Bronchial epithelial cell (primary cell): ENCODE measurements around the gene STX5. TPM values are rescaled to one million over a fixed set of nuclear protein-coding genes. Genes with fewer than 3 reads are reported as not detected.

Experiments used
- total RNA-seq: library from RNA; depleted of rRNA; stranded (reverse); fragments of >200 nt; gene quantifications from 2 replicates; pipeline ENCODE4 v1.2.1, GENCODE V29; 2014

Gene STX5
- total RNA-seq, 1 donor from 2014 or later = 31.3 TPM

Other genes starting within 250 kb of the STX5 start
- 7.0 and 9.5 TPM in 2 replicates for gene TUT1, start 240.5 kb downstream of the STX5 start, total RNA-seq
- 150 and 162 TPM in 2 replicates for gene MTA2, start 230.2 kb downstream of the STX5 start, total RNA-seq
- gene EML3, start 219.3 kb downstream of the STX5 start, total RNA-seq = 10.0 and 11.1 TPM in 2 replicates
- 2.6 and 2.8 TPM in 2 replicates for gene ROM1, start 218.8 kb downstream of the STX5 start, total RNA-seq
- gene B3GAT3, start 210.1 kb downstream of the STX5 start, total RNA-seq = 24.2 and 26.2 TPM in 2 replicates
- 138 TPM in 2 replicates for gene GANAB, start 185.4 kb downstream of the STX5 start, total RNA-seq
- 17.1 and 19.8 TPM in 2 replicates for gene INTS5, start 178.7 kb downstream of the STX5 start, total RNA-seq
- gene C11orf98, start 166.8 kb downstream of the STX5 start, total RNA-seq = 79.5 and 83.7 TPM in 2 replicates
- 12.3 and 21.3 TPM in 2 replicates for gene CSKMT, start 166.7 kb downstream of the STX5 start, total RNA-seq
- gene UQCC3, start 160.4 kb downstream of the STX5 start, total RNA-seq = 27.9 and 29.4 TPM in 2 replicates
- gene LBHD1, start 159.8 kb downstream of the STX5 start, total RNA-seq = 0.77 and 1.1 TPM in 2 replicates
- 176 and 227 TPM in 2 replicates for gene UBXN1, start 153.0 kb downstream of the STX5 start, total RNA-seq
- 0.26 and 1.2 TPM in 2 replicates for gene LRRN4CL, start 142.5 kb downstream of the STX5 start, total RNA-seq
- 23.7 and 42.0 TPM in 2 replicates for gene BSCL2, start 124.6 kb downstream of the STX5 start, total RNA-seq
- gene GNG3, start 124.4 kb downstream of the STX5 start, total RNA-seq = not detected in 2 replicates
- 9.2 and 15.2 TPM in 2 replicates for gene HNRNPUL2, start 104.6 kb downstream of the STX5 start, total RNA-seq
- 21.4 and 27.4 TPM in 2 replicates for gene TTC9C, start 103.6 kb downstream of the STX5 start, total RNA-seq
- gene ZBTB3, start 77.9 kb downstream of the STX5 start, total RNA-seq = 11.0 and 11.6 TPM in 2 replicates
- 102 and 121 TPM in 2 replicates for gene POLR2G, start 70.5 kb downstream of the STX5 start, total RNA-seq
- 16.6 and 17.1 TPM in 2 replicates for gene TAF6L, start 60.7 kb downstream of the STX5 start, total RNA-seq
- 19.0 and 30.0 TPM in 2 replicates for gene TMEM179B, start 44.6 kb downstream of the STX5 start, total RNA-seq
- 18.6 and 19.5 TPM in 2 replicates for gene TMEM223, start 40.0 kb downstream of the STX5 start, total RNA-seq
- 13.4 and 15.3 TPM in 2 replicates for gene NXF1, start 26.6 kb downstream of the STX5 start, total RNA-seq
- not detected in 2 replicates for gene TEX54, start 790 bp upstream of the STX5 start, total RNA-seq
- 59.0 and 113 TPM in 2 replicates for gene WDR74, start 7.5 kb upstream of the STX5 start, total RNA-seq
- 1,292 and 1,548 TPM in 2 replicates for gene SLC3A2, start 48.8 kb upstream of the STX5 start, total RNA-seq
- not detected in 2 replicates for gene CHRM1, start 89.3 kb upstream of the STX5 start, total RNA-seq
- gene SLC22A6, start 152.9 kb upstream of the STX5 start, total RNA-seq = not detected in 2 replicates
- not detected in 2 replicates for gene SLC22A8, start 183.8 kb upstream of the STX5 start, total RNA-seq